MCF 10A (cell line): ENCODE results near the gene ZBTB7C. TPM values are rescaled to one million over a fixed set of nuclear protein-coding genes. Genes with fewer than 3 reads are reported as not detected.

Source experiments
- BruUV-seq: library from RNA; stranded (reverse); fragments of 400-500 nt; replicated peaks from 2 replicates; lab custom pipeline; 2021; lab: Mats Ljungman, UMichigan
- CTCF ChIA-PET: fragments of 300-600 bp; sonication (Branson Sonifier 250); formaldehyde crosslinking; extraction: SDS; loops from one replicate; lab custom pipeline; 2021; ENCODE audit warnings: antibody characterized with exemption, inconsistent platforms; lab: Yijun Ruan, JAX
- POLR2A ChIA-PET: fragments of 300-600, 350-650 bp; sonication (Branson Sonifier 250); formaldehyde crosslinking; extraction: SDS; loops from one replicate; lab custom pipeline; 2020; ENCODE audit warnings: antibody characterized with exemption, inconsistent platforms; lab: Yijun Ruan, JAX
- DNase-seq: peaks from one replicate; pipeline ENCODE4 v3.0.0-alpha.2; 2018; ENCODE audit not compliant: unreplicated experiment
- H3K27ac Mint-ChIP-seq: one replicate; pipeline ENCODE4 v1.8.0; 2022; ENCODE audit warnings: mild to moderate bottlenecking, low read depth, mixed read lengths; ENCODE audit not compliant: unreplicated experiment
- H3K27me3 Mint-ChIP-seq: one replicate; pipeline ENCODE4 v1.8.0; 2022; ENCODE audit warnings: mixed read lengths; ENCODE audit not compliant: insufficient read depth, unreplicated experiment
- H3K36me3 Mint-ChIP-seq: one replicate; pipeline ENCODE4 v1.8.0; 2022; ENCODE audit warnings: mild to moderate bottlenecking, moderate library complexity, mixed read lengths; ENCODE audit not compliant: insufficient read depth, unreplicated experiment
- H3K4me1 Mint-ChIP-seq: one replicate; pipeline ENCODE4 v1.8.0; 2022; ENCODE audit warnings: mixed read lengths; ENCODE audit not compliant: insufficient read depth, unreplicated experiment
- H3K4me3 Mint-ChIP-seq: one replicate; pipeline ENCODE4 v1.8.0; 2022; ENCODE audit warnings: mild to moderate bottlenecking, moderate library complexity, mixed read lengths; ENCODE audit not compliant: unreplicated experiment
- H3K9me3 Mint-ChIP-seq: one replicate; pipeline ENCODE4 v1.8.0; 2022; ENCODE audit warnings: mixed read lengths; ENCODE audit not compliant: unreplicated experiment
- intact Hi-C: fragments of 100-400 bp; cut with micrococcal nuclease; formaldehyde crosslinking; loops from 2 replicates; pipeline ENCODE4 v1.14.1; 2022
- total RNA-seq: library from RNA; stranded (reverse); gene quantifications from 2 replicates; pipeline ENCODE4 v1.2.3, GENCODE V29; 2022
- TF ChIP-seq, protein P1 (sequence below): fragments of 200-600 bp; IDR thresholded peaks from one replicate; pipeline ENCODE4 v1.8.0; 2022; ENCODE audit warnings: antibody characterized with exemption, mild to moderate bottlenecking; ENCODE audit not compliant: unreplicated experiment

ZBTB7C gene
- total RNA-seq, 1 experiment from 2014 or later: 0.42 TPM

DNA sequence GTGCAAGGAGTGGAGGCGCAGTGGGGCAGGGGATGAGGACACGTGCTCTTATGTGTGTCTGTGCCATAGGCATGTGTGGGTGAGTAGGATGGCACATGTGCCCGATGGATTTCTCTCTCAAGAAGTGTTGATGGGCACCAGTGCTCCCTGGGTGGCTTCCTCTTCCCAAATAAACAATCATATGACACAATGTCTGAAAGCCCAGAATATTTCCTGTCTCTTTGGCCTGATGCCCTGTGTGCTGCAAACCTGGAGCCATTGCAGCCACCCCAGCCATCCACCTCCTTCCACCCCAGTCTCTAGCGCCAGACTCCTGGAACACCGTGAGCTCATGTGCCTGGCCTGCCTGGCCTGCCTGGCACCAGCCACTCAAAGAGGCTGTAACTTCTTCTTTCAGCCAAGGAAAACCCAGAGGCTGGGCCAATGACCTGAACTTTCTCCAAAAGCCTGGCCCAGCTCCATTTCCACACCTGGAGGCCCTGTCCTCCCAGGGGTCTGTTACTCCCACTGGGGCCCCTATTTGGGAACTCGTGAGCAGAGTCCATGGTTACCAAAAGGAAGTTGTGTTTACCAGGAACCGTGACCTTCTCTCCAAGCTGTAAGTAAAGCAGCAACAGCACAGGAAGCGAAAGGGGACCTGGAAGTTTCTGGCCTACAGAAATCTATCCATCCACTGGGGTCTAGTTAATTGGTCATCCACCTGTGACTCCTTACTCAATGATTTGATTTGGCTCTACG is 9.5 kb upstream of the ZBTB7C start:
- BruUV-seq: no TSS peak
- no peak overlapping the region for H3K27ac Mint-ChIP-seq
- intact Hi-C loops: no loop called here
- TF ChIP-seq, protein P1, sequence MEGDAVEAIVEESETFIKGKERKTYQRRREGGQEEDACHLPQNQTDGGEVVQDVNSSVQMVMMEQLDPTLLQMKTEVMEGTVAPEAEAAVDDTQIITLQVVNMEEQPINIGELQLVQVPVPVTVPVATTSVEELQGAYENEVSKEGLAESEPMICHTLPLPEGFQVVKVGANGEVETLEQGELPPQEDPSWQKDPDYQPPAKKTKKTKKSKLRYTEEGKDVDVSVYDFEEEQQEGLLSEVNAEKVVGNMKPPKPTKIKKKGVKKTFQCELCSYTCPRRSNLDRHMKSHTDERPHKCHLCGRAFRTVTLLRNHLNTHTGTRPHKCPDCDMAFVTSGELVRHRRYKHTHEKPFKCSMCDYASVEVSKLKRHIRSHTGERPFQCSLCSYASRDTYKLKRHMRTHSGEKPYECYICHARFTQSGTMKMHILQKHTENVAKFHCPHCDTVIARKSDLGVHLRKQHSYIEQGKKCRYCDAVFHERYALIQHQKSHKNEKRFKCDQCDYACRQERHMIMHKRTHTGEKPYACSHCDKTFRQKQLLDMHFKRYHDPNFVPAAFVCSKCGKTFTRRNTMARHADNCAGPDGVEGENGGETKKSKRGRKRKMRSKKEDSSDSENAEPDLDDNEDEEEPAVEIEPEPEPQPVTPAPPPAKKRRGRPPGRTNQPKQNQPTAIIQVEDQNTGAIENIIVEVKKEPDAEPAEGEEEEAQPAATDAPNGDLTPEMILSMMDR: no peak
- H3K9me3 Mint-ChIP-seq: no peaks in the 10 kb centered on the region
- POLR2A ChIA-PET: no interaction called here
- no peak overlapping the region for H3K4me3 Mint-ChIP-seq
- H3K36me3 Mint-ChIP-seq: peaks cover 5% of the 10 kb centered on the region
- H3K4me1 Mint-ChIP-seq: peaks cover 6% of the 10 kb centered on the region
- CTCF ChIA-PET: interaction anchor here (0.5 kb wide), 1 partner anchor 61 kb away, joined by 3 read pairs; no protein-coding TSS in a partner anchor
- peaks cover 40% of the 10 kb centered on the region for H3K27me3 Mint-ChIP-seq
- DNase-seq: peak; percentile 21

DNA sequence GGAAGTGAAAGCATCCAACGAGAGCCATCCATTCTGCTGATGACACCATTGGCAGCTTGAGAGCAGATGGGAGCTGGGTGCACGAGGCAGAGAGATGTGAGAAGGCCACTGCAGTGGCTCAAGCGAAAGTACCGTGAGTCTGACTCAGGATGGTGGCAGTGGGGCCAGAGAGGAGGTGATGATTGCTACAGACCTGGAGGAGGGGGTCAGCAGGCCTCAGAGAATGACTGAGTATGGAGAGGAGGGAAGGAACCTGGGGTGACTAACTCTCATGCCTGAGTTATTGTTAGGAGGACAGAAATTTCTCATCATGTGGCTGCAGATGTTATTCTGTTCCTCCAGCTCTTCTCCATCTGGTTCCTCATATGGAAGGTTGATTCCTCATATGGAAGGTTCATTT is 8.8 kb upstream of the ZBTB7C start:
- H3K9me3 Mint-ChIP-seq: no peaks in the 10 kb centered on the region
- no peak overlapping the region for H3K27ac Mint-ChIP-seq
- H3K36me3 Mint-ChIP-seq: peaks cover 5% of the 10 kb centered on the region
- DNase-seq: no peak
- TF ChIP-seq, protein P1: no peak
- ChIA-PET POLR2A (no interaction called here), CTCF (interaction anchor here (0.7 kb wide), 1 partner anchor 249 kb away, joined by 4 read pairs; no protein-coding TSS in a partner anchor)
- H3K4me3 Mint-ChIP-seq: no peak overlapping the region
- BruUV-seq: no TSS peak
- peaks cover 34% of the 10 kb centered on the region for H3K27me3 Mint-ChIP-seq
- peaks cover 6% of the 10 kb centered on the region for H3K4me1 Mint-ChIP-seq
- intact Hi-C loops: no loop called here

DNA sequence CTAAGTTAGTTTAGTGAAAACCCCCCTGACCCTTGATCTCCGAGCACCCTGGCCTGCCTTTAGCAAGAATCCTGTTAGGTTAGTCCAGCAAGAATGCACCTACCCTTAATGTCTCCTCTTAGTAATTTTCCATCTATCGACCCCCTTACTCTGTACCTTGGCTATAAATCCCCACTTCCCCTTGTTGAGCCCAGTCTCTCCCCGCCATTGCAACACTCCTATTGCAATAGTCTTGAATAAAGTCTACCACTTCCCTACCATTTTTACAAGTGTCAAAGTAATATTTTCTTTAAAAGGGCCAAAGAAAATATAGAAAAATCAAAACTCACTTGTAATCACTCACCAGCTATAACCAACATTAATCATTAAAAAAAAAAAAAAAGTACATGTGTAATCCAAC is 4.2 kb upstream of the ZBTB7C start:
- ChIA-PET POLR2A (no interaction called here), CTCF (interaction anchor here (0.7 to 1.2 kb wide), 4 partner anchors 23 to 318 kb away, joined by 3 to 5 read pairs (median 4); no protein-coding TSS in a partner anchor)
- Mint-ChIP-seq H3K4me3 (no peak overlapping the region), H3K4me1 (peaks cover 1% of the 10 kb centered on the region), H3K9me3 (no peaks in the 10 kb centered on the region), H3K27ac (no peak overlapping the region), H3K27me3 (peaks cover 20% of the 10 kb centered on the region), H3K36me3 (no peaks in the 10 kb centered on the region)
- BruUV-seq: no TSS peak
- DNase-seq: no peak
- intact Hi-C loops: loop anchor here (5.0 kb wide), 1 partner anchor 86 kb away; no protein-coding TSS in a partner anchor
- TF ChIP-seq, protein P1: no peak

DNA sequence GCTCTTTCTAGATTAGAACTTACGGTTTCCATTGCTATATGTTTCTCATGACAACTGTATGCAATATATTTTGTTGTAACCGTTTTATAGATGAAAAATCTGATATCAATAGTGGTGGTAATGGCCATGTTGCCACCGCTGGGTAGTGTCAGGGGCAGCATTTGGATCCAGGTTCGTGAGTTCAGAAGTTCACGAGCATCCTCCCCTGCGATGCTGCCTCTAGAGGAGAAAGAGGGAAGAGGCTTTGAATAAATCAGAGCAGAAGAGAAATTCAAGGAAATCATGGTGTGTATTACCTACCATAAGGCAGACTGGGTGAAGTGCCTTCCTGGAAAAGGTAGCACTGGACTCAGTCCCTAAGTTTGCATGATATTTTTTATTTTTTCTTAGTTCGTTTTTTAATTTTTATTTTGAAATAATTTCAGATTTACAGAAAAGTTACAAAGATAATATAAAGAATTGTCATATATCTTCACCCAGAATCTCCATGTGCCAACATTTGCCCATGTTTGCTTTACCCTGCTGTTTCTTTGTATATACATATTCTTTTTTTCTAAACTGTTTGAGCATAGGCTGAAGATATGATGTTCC is 3.3 kb upstream of the ZBTB7C start:
- no peaks in the 10 kb centered on the region for H3K4me1 Mint-ChIP-seq
- ChIA-PET CTCF (interaction anchor here (0.6 to 1.5 kb wide), 12 partner anchors 8 to 382 kb away, joined by 3 to 4 read pairs (median 3); no protein-coding TSS in a partner anchor), POLR2A (no interaction called here)
- no peak overlapping the region for H3K27ac Mint-ChIP-seq
- no peak overlapping the region for H3K4me3 Mint-ChIP-seq
- intact Hi-C loops: loop anchor here (5.0 kb wide), 1 partner anchor 85 kb away; no protein-coding TSS in a partner anchor
- DNase-seq: peak; percentile 59
- no peaks in the 10 kb centered on the region for H3K9me3 Mint-ChIP-seq
- no TSS peak for BruUV-seq
- TF ChIP-seq, protein P1: no peak
- peaks cover 20% of the 10 kb centered on the region for H3K27me3 Mint-ChIP-seq
- H3K36me3 Mint-ChIP-seq: no peaks in the 10 kb centered on the region
